Keratinocyte (primary cell): Measurements from ENCODE around the gene NADK2.

ENCODE experiments used
- CTCF ChIP-seq, 3 experiments: IDR thresholded peaks in 1 of 3; conservative IDR thresholded peaks in 1 of 3; optimal IDR thresholded peaks in 1 of 3; 2 replicates in 2 of 3; 3 replicates in 1 of 3; pipeline versions ENCODE3 to v1.5.1; 2011; ENCODE audit warnings: low read length in 3 of 3, mild to moderate bottlenecking in 3 of 3, moderate library complexity in 2 of 3, control low read depth in 1 of 3, inconsistent platforms in 1 of 3; ENCODE audit not compliant: insufficient read depth in 2 of 3; ENCODE audit errors: extremely low read depth in 1 of 3
- EZH2 ChIP-seq: IDR thresholded peaks from one replicate; pipeline ENCODE4 v1.6.1; 2012; ENCODE audit warnings: inconsistent platforms, mild to moderate bottlenecking, low read length, moderate library complexity

GRCh38 chr5:36237751-36238150, 4.0 kb downstream of the NADK2 start:
- no peak for TF ChIP-seq CTCF (optimal IDR thresholded peaks at IDR 0.05 in 1 of 3, IDR thresholded peaks at IDR 0.05 in 1 of 3, conservative IDR thresholded peaks at IDR 0.05 in 1 of 3; ENCODE audit: extremely low read depth in 1 of 3, insufficient read depth in 2 of 3, low read length in 3 of 3)
- no peak for TF ChIP-seq EZH2
